Measurements from ENCODE around the gene A4GNT.
"Not testable (repeated sequence)": the region's sequence is repeated elsewhere in the genome, so short reads cannot be mapped to it uniquely, and the experiment has no call there.

The A4GNT gene

DNA sequence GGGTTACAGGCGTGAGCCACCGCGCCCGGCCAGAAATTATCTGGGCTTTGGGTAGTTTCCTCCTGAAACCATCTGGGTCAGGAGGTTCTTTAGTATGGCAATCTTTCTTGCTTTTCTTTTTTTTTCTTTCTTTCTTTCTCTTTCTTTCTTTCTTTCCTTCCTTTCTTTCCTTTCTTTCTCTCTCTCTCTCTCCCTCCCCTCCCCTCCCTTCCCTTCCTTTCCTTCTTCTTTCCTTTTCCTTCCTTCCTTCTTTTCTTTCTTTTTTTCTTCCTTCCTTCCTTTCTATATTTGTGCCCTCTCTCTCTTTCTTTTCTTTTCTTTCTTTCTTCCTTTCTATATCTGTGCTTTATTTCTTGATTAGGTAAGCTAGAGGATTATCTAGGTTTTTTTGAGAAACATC lies 25.6 kb upstream of the A4GNT start:
- DNase-seq (ENCODE audit: low read depth), result no peak
- H3K4me3 ChIP-seq (ENCODE audit: low read depth, low read length), result no peak overlapping the region
- TF ChIP-seq, protein P1, sequence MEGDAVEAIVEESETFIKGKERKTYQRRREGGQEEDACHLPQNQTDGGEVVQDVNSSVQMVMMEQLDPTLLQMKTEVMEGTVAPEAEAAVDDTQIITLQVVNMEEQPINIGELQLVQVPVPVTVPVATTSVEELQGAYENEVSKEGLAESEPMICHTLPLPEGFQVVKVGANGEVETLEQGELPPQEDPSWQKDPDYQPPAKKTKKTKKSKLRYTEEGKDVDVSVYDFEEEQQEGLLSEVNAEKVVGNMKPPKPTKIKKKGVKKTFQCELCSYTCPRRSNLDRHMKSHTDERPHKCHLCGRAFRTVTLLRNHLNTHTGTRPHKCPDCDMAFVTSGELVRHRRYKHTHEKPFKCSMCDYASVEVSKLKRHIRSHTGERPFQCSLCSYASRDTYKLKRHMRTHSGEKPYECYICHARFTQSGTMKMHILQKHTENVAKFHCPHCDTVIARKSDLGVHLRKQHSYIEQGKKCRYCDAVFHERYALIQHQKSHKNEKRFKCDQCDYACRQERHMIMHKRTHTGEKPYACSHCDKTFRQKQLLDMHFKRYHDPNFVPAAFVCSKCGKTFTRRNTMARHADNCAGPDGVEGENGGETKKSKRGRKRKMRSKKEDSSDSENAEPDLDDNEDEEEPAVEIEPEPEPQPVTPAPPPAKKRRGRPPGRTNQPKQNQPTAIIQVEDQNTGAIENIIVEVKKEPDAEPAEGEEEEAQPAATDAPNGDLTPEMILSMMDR (conservative IDR thresholded peaks at IDR 0.05; ENCODE audit: low read depth, low read length), result no peak

- TF ChIP-seq, protein P1 (conservative IDR thresholded peaks at IDR 0.05; ENCODE audit: low read depth, low read length), result no peak
- no peak overlapping the region for H3K4me3 ChIP-seq (ENCODE audit: low read depth, low read length)
- DNase-seq (ENCODE audit: low read depth), result no peak
Measured at GRCh38 chr3:138154534-138154933, 22.3 kb upstream of the A4GNT start.

- peak; percentile 28 for DNase-seq (ENCODE audit: low read depth)
- TF ChIP-seq, protein P1 (conservative IDR thresholded peaks at IDR 0.05; ENCODE audit: low read depth, low read length), result peak; percentile 35
- H3K4me3 ChIP-seq (ENCODE audit: low read depth, low read length), result no peak overlapping the region
Measured at GRCh38 chr3:138148503-138148902, 16.3 kb upstream of the A4GNT start.

DNA sequence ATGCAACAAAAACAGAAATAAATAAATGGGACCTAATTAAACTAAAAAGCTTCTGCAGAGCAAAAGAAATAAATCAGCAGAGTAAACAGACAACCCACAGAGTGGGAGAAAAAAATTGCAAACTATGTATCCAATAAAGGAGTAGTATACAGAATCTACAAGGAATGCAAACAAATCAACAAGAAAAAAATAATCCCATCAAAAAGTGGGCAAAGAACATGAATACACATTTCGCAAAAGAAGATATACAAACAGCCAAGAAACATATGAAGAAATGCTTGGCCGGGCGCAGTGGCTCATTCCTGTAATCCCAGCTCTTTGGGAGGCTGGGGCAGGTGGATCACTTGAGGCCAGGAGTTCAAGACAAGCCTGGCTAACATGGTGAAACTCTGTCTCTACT lies 10.0 kb upstream of the A4GNT start:
- not testable (repeated sequence) for DNase-seq (ENCODE audit: low read depth); H3K4me3 ChIP-seq (ENCODE audit: low read depth, low read length)

GRCh38 chr3:138140940-138141339 lies 8.8 kb upstream of the A4GNT start:
- no peak overlapping the region for H3K4me3 ChIP-seq (ENCODE audit: low read depth, low read length)
- peak; percentile 18 for DNase-seq (ENCODE audit: low read depth)
- TF ChIP-seq, protein P1 (conservative IDR thresholded peaks at IDR 0.05; ENCODE audit: low read depth, low read length), result no peak

GRCh38 chr3:138139691-138140090 lies 7.5 kb upstream of the A4GNT start:
- no peak overlapping the region for H3K4me3 ChIP-seq (ENCODE audit: low read depth, low read length)
- TF ChIP-seq, protein P1 (conservative IDR thresholded peaks at IDR 0.05; ENCODE audit: low read depth, low read length), result no peak
- DNase-seq (ENCODE audit: low read depth), result no peak

GRCh38 chr3:138137861-138138260 lies 5.7 kb upstream of the A4GNT start:
- no peak overlapping the region for H3K4me3 ChIP-seq (ENCODE audit: low read depth, low read length)
- TF ChIP-seq, protein P1 (conservative IDR thresholded peaks at IDR 0.05; ENCODE audit: low read depth, low read length), result no peak
- DNase-seq (ENCODE audit: low read depth), result no peak

GRCh38 chr3:138136201-138136600 lies 4.0 kb upstream of the A4GNT start:
- no peak overlapping the region for H3K4me3 ChIP-seq (ENCODE audit: low read depth, low read length)
- no peak for DNase-seq (ENCODE audit: low read depth)
- TF ChIP-seq, protein P1 (conservative IDR thresholded peaks at IDR 0.05; ENCODE audit: low read depth, low read length), result no peak
